H9 (cell line): ENCODE data around the gene TXNDC5. TPM values are rescaled to one million over a fixed set of nuclear protein-coding genes. Genes with fewer than 3 reads are reported as not detected.

ENCODE experiments used
- DNase-seq: peaks from one replicate; pipeline ENCODE4 v3.0.0-alpha.2; 2017
- H2AFZ ChIP-seq: one replicate; pipeline ENCODE4 v1.6.1; 2013; ENCODE audit warnings: mild to moderate bottlenecking, low read length, control low read depth, moderate library complexity
- H2AK5ac ChIP-seq: 2 replicates; pipeline ENCODE4 v1.6.1; 2013; ENCODE audit warnings: low read length, control low read depth, mixed read lengths; ENCODE audit not compliant: insufficient read length
- H2BK120ac ChIP-seq: one replicate; pipeline ENCODE4 v1.6.1; 2013; ENCODE audit warnings: low read depth, mild to moderate bottlenecking, low read length, control low read depth, inconsistent platforms; ENCODE audit not compliant: poor library complexity, severe bottlenecking
- H2BK12ac ChIP-seq: 2 replicates; pipeline ENCODE4 v1.6.1; 2013; ENCODE audit warnings: low read length, control low read depth, mixed read lengths, low read depth; ENCODE audit not compliant: insufficient read length
- H2BK15ac ChIP-seq: 2 replicates; pipeline ENCODE4 v1.6.1; 2013; ENCODE audit warnings: low read depth, low read length, control low read depth
- H2BK20ac ChIP-seq: one replicate; pipeline ENCODE4 v1.6.1; 2013; ENCODE audit warnings: low read depth, mild to moderate bottlenecking, low read length, control low read depth, inconsistent platforms; ENCODE audit not compliant: poor library complexity, severe bottlenecking
- H2BK5ac ChIP-seq: 2 replicates; pipeline ENCODE4 v1.6.1; 2013; ENCODE audit warnings: low read length, control low read depth, mixed read lengths; ENCODE audit not compliant: insufficient read length
- H3K14ac ChIP-seq: 2 replicates; pipeline ENCODE4 v1.6.1; 2013; ENCODE audit warnings: low read length, control low read depth; ENCODE audit not compliant: insufficient read depth
- H3K18ac ChIP-seq: 2 replicates; pipeline ENCODE4 v1.6.1; 2013; ENCODE audit warnings: low read depth, mild to moderate bottlenecking, mixed read lengths, low read length, control low read depth; ENCODE audit not compliant: insufficient read length
- H3K23ac ChIP-seq: 2 replicates; pipeline ENCODE4 v1.6.1; 2013; ENCODE audit warnings: low read length, control low read depth, mixed read lengths, low read depth; ENCODE audit not compliant: insufficient read length
- H3K23me2 ChIP-seq: 2 replicates; pipeline ENCODE4 v1.6.1; 2013; ENCODE audit warnings: low read depth, mild to moderate bottlenecking, mixed read lengths, low read length, control low read depth; ENCODE audit not compliant: insufficient read length, poor library complexity, severe bottlenecking
- H3K27ac ChIP-seq: 2 replicates; pipeline ENCODE4 v1.5.1; 2013; ENCODE audit warnings: low read length, control low read depth, mixed read lengths, low read depth; ENCODE audit not compliant: insufficient read length
- H3K27me3 ChIP-seq: 2 replicates; pipeline ENCODE4 v1.6.1; 2013; ENCODE audit warnings: low read length, control low read depth, inconsistent platforms; ENCODE audit not compliant: insufficient read depth
- H3K4ac ChIP-seq: 2 replicates; pipeline ENCODE4 v1.6.1; 2013; ENCODE audit warnings: low read depth, mild to moderate bottlenecking, control low read depth, inconsistent platforms, low read length, moderate library complexity
- H3K4me1 ChIP-seq: 2 replicates; pipeline ENCODE4 v1.6.1; 2013; ENCODE audit warnings: low read length, control low read depth, inconsistent platforms; ENCODE audit not compliant: insufficient read depth
- H3K4me2 ChIP-seq: 2 replicates; pipeline ENCODE4 v1.6.1; 2013; ENCODE audit warnings: low read length, control low read depth, mixed read lengths; ENCODE audit not compliant: insufficient read length, insufficient read depth
- H3K56ac ChIP-seq: 2 replicates; pipeline ENCODE4 v1.6.1; 2013; ENCODE audit warnings: low read depth, mild to moderate bottlenecking, mixed read lengths, low read length, control low read depth; ENCODE audit not compliant: insufficient read length
- H3K79me1 ChIP-seq: 2 replicates; pipeline ENCODE4 v1.6.1; 2013; ENCODE audit warnings: low read depth, mild to moderate bottlenecking, moderate library complexity, low read length, control low read depth, inconsistent platforms; ENCODE audit not compliant: insufficient read depth, poor library complexity, severe bottlenecking
- H3K79me2 ChIP-seq: 2 replicates; pipeline ENCODE4 v1.6.1; 2013; ENCODE audit warnings: low read length, control low read depth, inconsistent platforms; ENCODE audit not compliant: insufficient read depth
- H3K9ac ChIP-seq: 2 replicates; pipeline ENCODE4 v1.6.1; 2013; ENCODE audit warnings: low read length, control low read depth, mixed read lengths; ENCODE audit not compliant: insufficient read length; ENCODE audit errors: extremely low read depth
- H3K9me3 ChIP-seq: one replicate; pipeline ENCODE4 v1.6.1; 2013; ENCODE audit warnings: low read depth, low read length, inconsistent platforms; ENCODE audit not compliant: control insufficient read depth
- H3T11ph ChIP-seq: one replicate; pipeline ENCODE4 v1.6.1; 2013; ENCODE audit warnings: mild to moderate bottlenecking, low read length, control low read depth, inconsistent platforms
- H4K20me1 ChIP-seq: one replicate; pipeline ENCODE4 v1.6.1; 2013; ENCODE audit not compliant: control insufficient read depth, insufficient read length, insufficient read depth
- H4K5ac ChIP-seq: 2 replicates; pipeline ENCODE4 v1.6.1; 2013; ENCODE audit warnings: low read depth, mild to moderate bottlenecking, mixed read lengths, low read length, control low read depth; ENCODE audit not compliant: insufficient read length
- H4K8ac ChIP-seq: replicated peaks from 2 replicates; pipeline ENCODE4 v1.6.1; 2013; ENCODE audit warnings: low read length, control low read depth, mixed read lengths, low read depth; ENCODE audit not compliant: insufficient read length
- H4K91ac ChIP-seq: 2 replicates; pipeline ENCODE4 v1.6.1; 2013; ENCODE audit warnings: low read depth, mild to moderate bottlenecking, moderate library complexity, mixed read lengths, low read length, control low read depth; ENCODE audit not compliant: insufficient read length
- H3K27ac Mint-ChIP-seq, 3 experiments: 2 replicates in 2 of 3; 3 replicates in 1 of 3; pipeline ENCODE4 v1.8.0; 2020 to 2021; ENCODE audit warnings: mixed read lengths in 3 of 3, mild to moderate bottlenecking in 1 of 3, moderate library complexity in 1 of 3
- H3K27me3 Mint-ChIP-seq: 2 replicates; pipeline ENCODE4 v1.8.0; 2021; ENCODE audit warnings: low read depth, mild to moderate bottlenecking, moderate library complexity, mixed read lengths
- H3K36me3 Mint-ChIP-seq, 3 experiments: 2 replicates in 2 of 3; 3 replicates in 1 of 3; pipeline ENCODE4 v1.8.0; 2020 to 2021; ENCODE audit warnings: low read depth in 3 of 3, mixed read lengths in 3 of 3; ENCODE audit not compliant: insufficient read depth in 1 of 3
- H3K4me1 Mint-ChIP-seq, 2 experiments: 2 replicates each; pipeline ENCODE4 v1.8.0; 2020; ENCODE audit warnings: mixed read lengths in 2 of 2
- H3K4me3 Mint-ChIP-seq, 2 experiments: 2 replicates in 1 of 2; 3 replicates in 1 of 2; pipeline ENCODE4 v1.8.0; 2020 to 2021; ENCODE audit warnings: mild to moderate bottlenecking in 2 of 2, mixed read lengths in 2 of 2, moderate library complexity in 1 of 2
- H3K9me3 Mint-ChIP-seq, 2 experiments: 2 replicates in 1 of 2; 3 replicates in 1 of 2; pipeline ENCODE4 v1.8.0; 2020; ENCODE audit warnings: mild to moderate bottlenecking in 2 of 2, mixed read lengths in 2 of 2, moderate library complexity in 1 of 2
- WGBS: extraction: QIAGEN DNeasy Blood & Tissue Kit; methylation state at CpG from one replicate; pipeline ENCODE4 v1.1.7; 2013; ENCODE audit warnings: missing lambda C conversion rate, low lambda C conversion rate, mixed read lengths; ENCODE audit not compliant: insufficient read length; ENCODE audit errors: extremely low coverage; 5-methylcytosine and 5-hydroxymethylcytosine counted together
- total RNA-seq: library from RNA; stranded (reverse); gene quantifications from 2 replicates; pipeline ENCODE4 v1.2.1, GENCODE V29; 2021
- TF ChIP-seq, protein P1 (sequence below): fragments of 200-600 bp; sonication (generic); conservative IDR thresholded peaks from 3 replicates; pipeline ENCODE4 v1.8.0; 2021; ENCODE audit warnings: antibody characterized with exemption, mild to moderate bottlenecking

TXNDC5 gene
- total RNA-seq, 1 experiment from 2014 or later = 130 TPM

DNA sequence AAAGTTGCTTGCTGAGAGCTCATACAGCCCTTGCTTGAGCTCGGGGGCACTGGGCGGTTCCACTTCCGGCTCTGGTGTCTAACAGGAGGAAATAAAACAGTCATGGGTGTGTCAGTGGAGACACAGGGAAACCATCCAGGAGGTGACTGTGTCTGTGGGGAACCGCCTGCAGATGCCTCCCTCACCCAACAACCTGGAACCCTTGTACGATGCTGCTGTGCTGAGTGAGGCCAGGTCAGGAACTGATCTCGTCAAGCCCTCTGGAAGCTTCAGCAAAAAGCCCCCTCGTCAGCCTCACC lies 15.5 kb downstream of the TXNDC5 start:
- H3K4ac ChIP-seq = no peak overlapping the region
- no peak overlapping the region for H3K27ac Mint-ChIP-seq
- H2AFZ ChIP-seq = no peak overlapping the region
- no peak overlapping the region for H3T11ph ChIP-seq
- no peaks in the 10 kb centered on the region for H3K79me2 ChIP-seq
- H3K9ac ChIP-seq = no peak overlapping the region
- no peak overlapping the region for H3K4me3 Mint-ChIP-seq
- H4K5ac ChIP-seq = no peak overlapping the region
- H3K23me2 ChIP-seq = no peaks in the 10 kb centered on the region
- no peak overlapping the region for H3K23ac ChIP-seq
- H3K36me3 Mint-ChIP-seq = peaks cover 49 to 93% (median 89%) of the 10 kb centered on the region in 3 experiments
- no peaks in the 10 kb centered on the region for H3K79me1 ChIP-seq
- no CpG with 5 or more reads among the region's 7 CpGs for WGBS
- no peak overlapping the region; the same call in 1 of the 2 replicates for H3K14ac ChIP-seq
- H3K27ac ChIP-seq = no peak overlapping the region
- H3K27me3 ChIP-seq = no peaks in the 10 kb centered on the region
- H2BK15ac ChIP-seq = no peak overlapping the region
- no peaks in the 10 kb centered on the region for H3K9me3 Mint-ChIP-seq
- no peak overlapping the region for H4K91ac ChIP-seq
- no peak overlapping the region for H3K18ac ChIP-seq
- no peak overlapping the region for H2BK20ac ChIP-seq
- H2BK12ac ChIP-seq = no peak overlapping the region
- H3K56ac ChIP-seq = no peak overlapping the region
- no peaks in the 10 kb centered on the region for H3K4me1 Mint-ChIP-seq
- no peaks in the 10 kb centered on the region for H3K4me1 ChIP-seq
- DNase-seq = no peak
- no peak overlapping the region for H3K4me2 ChIP-seq
- H4K8ac ChIP-seq = no peak overlapping the region
- H4K20me1 ChIP-seq = no peaks in the 10 kb centered on the region
- no peak overlapping the region for H2BK5ac ChIP-seq
- TF ChIP-seq, protein P1, sequence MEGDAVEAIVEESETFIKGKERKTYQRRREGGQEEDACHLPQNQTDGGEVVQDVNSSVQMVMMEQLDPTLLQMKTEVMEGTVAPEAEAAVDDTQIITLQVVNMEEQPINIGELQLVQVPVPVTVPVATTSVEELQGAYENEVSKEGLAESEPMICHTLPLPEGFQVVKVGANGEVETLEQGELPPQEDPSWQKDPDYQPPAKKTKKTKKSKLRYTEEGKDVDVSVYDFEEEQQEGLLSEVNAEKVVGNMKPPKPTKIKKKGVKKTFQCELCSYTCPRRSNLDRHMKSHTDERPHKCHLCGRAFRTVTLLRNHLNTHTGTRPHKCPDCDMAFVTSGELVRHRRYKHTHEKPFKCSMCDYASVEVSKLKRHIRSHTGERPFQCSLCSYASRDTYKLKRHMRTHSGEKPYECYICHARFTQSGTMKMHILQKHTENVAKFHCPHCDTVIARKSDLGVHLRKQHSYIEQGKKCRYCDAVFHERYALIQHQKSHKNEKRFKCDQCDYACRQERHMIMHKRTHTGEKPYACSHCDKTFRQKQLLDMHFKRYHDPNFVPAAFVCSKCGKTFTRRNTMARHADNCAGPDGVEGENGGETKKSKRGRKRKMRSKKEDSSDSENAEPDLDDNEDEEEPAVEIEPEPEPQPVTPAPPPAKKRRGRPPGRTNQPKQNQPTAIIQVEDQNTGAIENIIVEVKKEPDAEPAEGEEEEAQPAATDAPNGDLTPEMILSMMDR = no peak
- H2AK5ac ChIP-seq = no peak overlapping the region
- H2BK120ac ChIP-seq = no peak overlapping the region
- H3K9me3 ChIP-seq = no peaks in the 10 kb centered on the region
- H3K27me3 Mint-ChIP-seq = no peaks in the 10 kb centered on the region
